HL-60/S4 treated with phorbol 12-myristate 13-acetate at 8.2 ng/mL for 4 days and 3 days (cell line): ENCODE measurements around the gene DLGAP4.

Source experiments
- in situ Hi-C: fragments of 300-500 bp; cut with MboI; formaldehyde crosslinking; loops from 2 replicates; pipeline ENCODE4 v1.15.0; 2022; ENCODE audit warnings: low sequenced_read_pairs

DLGAP4 gene

DNA sequence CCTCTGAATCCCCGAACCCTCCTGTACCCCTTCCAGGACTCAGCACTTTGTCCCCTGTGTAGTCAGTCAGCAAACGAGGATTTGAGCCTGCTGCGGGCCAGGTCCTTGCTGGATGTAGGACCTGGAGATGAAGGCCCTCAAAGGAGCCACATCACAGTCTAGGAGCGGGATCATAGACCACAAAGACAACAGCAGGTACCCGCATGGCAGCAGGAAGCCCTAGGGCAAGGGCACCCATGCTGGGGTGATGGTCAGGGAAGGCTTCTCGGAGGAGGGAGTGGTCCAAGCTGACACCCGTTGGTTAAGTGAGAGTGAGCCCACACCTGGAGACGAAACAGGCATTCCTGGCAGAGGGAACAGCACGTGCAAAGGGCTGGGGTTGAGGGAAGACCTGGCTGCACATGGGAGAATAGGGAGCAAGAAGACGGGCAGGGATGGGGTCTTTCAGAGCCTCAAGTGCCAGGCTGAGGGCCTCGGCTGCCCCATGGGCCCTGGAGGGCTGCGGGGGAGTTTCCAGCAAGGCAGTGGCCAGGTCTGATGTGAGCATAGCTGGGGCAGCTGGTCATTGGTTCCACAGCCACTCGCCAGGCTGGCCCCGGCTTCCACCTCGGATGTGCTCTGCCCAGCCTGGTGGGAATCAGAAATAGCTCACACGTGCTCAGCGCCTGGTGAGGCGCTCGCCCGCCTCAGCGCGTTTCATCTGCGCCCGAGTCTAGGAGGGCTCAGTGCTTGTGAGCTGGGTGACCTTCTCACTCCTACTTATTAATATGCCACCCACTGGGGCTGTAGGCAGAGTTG, 15.0 kb downstream of the DLGAP4 start:
- in situ Hi-C loops: no loop called here

DNA sequence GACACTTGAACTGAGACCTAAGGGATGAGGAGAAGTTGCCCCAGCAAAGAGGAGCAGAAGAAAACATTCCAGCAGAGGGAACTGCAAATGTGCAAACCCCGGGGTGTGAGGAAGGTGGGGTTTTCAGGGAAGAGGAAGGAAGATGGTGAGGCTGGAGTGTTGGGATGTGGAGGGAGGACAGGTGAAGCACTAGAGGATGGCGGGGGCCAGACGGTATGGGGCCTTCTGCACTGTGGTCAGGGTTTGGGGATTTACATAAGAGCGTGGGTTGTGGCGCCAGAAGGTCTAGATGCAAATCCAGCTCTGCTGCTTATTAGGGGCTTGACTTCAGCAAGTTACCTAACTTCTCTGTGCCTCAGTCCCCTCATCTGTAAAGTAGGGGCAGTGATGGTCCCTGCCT, 16.0 kb downstream of the DLGAP4 start:
- in situ Hi-C loops: no loop called here

DNA sequence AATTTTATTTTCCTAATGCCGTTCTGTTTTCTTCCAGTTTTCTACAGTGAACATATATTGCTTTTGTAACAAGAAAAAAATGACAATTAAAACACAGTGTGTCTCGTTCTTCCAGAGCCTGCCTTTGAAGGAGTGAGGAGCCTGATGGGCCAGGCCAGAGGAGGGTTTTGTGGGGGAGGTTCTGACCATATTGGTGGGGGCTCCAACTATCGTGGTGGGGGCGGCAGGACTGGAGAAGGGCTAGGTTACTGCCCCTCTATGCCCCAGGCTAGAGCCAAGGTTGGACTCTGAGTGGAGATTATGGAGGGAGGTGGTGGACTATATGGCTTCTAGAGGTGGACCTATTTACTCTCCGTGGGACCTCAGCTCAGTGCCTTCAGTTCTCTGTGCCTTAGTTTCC, 24.0 kb downstream of the DLGAP4 start:
- in situ Hi-C loops: no loop called here

DNA sequence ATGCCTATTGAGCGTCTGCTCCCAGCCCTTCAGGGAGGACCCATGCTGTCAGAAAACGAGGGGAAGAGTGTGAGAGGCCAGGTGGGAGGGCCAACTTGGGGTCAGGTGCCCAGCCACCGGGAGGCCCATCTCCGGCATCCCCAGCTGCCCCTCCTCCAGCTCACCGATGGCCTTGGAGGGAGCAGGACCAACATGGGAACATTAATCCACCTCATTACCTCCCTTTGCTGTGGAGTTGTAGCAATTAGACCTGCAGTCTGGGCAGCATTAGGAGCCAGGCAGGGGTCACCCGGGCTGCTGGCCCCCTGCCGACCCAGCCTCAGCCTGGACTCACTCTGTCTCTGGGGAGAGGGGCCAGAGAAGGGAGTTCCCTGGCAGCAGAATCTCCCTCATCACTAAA, 25.1 kb downstream of the DLGAP4 start:
- in situ Hi-C loops: no loop called here

DNA sequence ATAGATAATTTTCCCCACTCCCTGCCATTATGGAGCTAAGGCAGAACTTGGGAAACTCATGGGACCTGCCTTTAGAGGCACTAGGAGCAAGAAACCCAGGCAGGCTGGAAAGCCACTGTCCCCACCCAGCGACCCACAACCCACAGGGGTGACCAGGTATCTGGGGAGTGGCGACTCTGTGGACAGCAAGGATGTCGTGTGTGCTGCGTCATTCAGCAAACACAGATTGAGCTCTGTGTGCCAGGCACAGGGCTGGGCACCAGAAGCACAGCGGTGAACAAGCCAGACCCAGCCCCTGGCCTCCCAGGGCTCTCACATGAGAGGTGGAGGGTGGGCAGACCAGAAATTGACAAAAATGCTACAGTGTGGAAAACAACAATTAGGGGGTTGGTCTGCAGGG, 27.7 kb downstream of the DLGAP4 start:
- in situ Hi-C loops: no loop called here

DNA sequence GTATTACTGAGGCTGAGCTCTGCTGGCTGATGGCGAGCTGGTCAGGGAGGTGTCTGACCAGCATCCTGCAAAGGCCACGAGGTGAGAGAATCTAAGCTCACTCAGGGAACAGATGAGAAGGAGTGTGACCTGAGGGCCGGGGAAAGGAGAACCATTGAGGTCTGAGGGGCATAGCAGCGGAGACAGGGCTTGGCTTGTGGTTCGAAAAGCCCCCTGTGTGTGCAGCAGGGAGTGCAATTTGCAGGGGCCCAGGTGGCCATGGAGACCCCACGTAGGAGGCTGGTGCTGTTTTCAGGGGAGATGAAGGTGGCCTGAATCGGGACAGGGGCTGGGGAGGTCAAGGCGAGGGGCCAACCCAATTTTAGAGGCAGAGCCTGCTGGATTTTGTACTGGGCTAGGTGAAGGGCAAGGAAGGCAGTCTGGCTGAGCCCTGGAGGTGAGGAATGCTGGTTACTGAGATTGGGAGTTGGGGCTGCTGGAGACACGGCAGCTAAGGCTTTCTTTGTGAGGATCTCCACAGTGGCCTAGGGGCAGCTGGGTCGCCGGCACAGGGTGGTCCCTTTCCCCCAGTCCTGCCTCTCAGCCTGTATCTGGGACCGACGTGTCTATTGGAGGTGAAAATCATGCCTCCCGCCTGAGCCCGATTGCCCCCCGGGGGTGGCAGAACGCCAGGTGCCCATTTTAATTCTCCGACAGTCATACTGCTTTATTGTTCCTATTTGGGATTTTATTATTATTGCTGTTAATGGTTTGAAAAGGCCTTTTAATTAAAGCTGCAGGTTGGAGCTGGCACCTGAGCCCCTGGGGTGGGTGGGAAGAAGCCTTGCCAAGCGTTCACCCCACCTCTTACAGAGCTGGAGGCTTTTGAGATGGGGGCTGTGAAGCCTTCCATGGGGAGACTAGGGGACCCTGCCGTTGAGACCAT, 28.4 kb downstream of the DLGAP4 start:
- in situ Hi-C loops: no loop called here

DNA sequence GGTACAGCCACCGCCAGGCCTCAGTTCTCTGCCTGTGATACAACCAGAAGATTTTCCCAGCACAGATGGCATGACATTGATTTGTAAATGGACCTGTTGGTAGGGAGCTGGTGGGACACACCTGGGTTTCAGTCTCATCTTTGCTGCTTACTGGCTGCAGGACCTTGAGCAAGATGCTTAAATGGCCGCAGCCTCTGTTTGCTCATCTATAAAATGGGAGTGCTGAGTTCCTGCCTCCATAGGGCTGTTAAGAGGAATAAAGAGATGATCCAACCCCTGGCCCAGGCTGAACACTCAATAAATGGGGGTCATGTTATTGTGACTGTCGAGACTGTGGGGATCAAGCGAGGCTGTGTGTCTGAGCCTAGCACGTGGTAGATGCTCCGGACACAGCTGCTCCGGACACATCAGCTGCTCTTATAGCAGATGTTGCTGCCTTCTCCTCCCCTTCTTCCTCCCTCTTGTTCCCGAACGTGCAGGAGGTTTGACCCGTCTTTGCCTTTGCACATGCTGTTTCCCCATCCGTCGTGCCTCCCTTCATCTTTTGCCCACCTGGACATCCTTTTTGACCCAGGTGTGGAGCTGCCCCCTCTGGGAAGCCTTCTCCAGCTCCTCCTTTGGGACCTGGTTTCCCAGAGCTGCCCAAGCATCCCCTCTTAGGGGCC, 29.2 kb downstream of the DLGAP4 start:
- in situ Hi-C loops: no loop called here

DNA sequence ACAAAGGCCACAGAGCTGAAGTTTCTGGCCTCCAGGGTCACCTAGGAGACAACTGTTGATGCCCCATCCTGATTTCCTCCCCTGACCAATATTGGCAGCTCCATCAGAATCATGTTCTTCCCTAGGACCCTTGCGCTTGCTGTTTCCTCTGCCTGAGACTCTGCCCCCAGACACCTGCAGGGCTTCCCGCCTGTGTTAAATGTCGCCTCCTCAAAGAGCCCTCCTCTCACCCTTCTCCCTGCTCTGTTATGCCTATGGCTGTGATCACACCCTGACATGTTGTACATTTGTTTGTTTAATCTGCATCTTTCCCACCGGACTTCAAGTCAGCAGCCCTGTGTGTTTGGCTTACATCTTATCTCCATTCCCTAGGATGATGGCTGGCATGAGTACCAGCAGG, 30.1 kb downstream of the DLGAP4 start:
- in situ Hi-C loops: no loop called here

DNA sequence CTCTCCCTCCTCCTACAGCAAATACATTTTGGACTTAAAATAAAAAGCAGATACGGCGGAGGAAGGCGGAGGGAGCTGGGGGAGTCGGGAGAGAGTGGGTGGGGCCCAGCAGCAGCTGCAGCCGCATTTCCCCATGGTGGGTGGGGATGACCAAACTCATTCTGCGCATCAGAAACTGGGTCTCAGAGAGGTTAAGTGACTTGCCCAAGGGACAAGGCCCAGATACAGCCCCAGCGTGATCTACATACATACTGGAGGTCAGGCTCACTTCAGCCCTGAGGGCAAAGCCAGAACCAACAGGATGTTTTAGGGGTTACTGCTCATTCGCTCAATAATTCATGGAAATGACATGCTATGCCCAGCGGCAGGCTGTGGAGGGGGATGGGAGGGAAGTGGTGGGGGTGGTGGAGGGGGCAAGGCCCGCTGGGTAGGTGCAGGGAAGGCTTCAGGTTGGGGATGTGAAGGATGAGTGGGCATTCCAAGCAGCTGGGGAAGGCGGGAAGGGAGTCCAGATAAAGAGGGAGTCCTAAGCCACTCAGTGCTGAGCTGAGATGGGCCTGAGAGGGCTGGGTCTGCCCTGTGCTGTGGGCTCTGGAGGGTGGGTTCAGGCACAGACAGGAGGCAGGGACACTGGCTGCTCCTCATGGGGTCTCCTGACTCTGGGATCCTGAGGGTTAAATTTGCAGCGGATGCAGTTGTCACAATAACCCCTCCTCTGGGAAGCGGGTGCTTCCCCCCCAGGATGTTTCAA, 31.0 kb downstream of the DLGAP4 start:
- in situ Hi-C loops: no loop called here

DNA sequence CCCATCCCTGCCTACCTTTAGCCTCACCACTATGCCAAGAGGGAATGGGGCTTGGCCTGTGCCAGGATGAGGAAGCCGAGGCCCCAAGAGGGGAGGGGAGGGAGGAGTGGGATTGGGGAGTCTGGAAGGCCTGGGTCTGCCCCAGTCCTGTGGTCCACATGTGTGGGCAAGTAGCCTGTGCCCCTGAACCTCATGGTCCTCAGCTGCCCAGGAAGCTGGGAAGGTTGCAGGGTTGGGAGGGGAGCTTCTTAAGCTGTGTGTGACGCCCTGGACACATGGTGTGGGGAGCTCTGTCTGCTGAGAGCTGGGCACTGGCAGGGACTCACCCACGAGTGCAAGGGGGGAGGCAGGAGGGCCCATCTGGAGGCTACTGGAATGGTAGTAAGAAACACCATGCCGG, 31.7 kb downstream of the DLGAP4 start:
- in situ Hi-C loops: no loop called here

DNA sequence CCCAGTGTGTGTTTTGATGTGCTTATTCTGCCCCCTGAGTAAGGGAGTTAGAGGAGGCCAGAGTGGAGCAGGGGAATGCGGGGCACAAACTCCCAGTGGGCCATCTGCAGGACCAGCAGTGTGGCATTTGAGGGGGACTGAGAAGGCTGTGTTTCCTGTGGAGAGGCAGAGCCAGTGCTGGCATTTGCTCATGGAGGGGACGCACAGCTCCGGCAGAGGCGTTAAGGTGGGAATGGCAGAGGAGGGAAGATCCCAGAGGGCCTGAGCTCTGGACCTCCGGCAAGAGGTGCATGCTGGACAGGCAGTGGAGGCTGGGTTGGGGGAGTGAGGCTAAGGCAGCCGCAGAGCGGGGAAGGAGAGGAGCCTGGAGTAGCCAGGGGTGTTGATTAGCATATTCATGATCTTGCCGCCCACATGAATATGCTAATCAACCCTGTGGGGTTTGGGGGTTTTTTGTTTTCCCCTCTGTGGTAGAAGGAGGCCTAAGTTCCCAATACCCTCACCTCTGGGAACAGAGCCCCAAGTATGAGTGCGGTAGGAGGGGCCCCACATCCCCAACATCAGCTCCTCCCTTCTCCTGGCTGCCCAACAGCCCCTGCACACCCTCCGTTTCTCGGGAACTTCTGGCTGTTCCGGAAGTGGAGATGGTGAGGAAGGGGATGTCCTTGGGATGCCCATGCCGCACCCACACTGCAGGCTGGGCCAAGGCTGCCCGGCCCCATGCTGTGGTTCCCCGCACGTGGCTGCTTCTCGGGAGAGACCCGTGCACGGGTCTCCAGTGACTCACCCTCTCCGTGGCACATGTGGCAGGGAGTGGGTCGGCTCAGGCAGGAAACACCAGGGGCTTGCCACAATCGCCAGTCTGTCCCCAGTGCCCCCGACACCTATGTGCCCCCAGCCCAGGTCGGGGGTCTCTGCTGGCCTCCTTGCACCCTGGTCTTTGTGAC, 33.8 kb downstream of the DLGAP4 start:
- in situ Hi-C loops: no loop called here

DNA sequence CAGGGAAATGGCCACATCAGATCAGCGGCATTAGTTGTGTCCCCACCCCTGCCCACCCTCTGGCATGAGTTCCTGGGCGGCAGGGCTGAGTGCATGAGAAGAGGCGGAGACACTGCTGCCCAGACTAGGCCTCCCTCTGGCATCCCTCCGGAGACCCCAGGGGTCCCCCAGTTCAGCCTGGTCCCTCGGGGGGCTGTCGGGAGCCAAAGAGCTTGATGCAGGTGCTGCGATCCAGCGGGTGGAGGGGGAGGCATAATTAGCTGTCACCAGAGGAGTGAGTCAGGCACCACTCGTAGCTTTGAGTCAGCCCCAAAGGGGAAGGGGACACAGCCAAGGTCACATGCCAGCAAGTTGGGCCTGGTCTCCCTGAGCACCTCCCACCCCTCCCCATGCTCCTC, 34.5 kb downstream of the DLGAP4 start:
- in situ Hi-C loops: no loop called here

DNA sequence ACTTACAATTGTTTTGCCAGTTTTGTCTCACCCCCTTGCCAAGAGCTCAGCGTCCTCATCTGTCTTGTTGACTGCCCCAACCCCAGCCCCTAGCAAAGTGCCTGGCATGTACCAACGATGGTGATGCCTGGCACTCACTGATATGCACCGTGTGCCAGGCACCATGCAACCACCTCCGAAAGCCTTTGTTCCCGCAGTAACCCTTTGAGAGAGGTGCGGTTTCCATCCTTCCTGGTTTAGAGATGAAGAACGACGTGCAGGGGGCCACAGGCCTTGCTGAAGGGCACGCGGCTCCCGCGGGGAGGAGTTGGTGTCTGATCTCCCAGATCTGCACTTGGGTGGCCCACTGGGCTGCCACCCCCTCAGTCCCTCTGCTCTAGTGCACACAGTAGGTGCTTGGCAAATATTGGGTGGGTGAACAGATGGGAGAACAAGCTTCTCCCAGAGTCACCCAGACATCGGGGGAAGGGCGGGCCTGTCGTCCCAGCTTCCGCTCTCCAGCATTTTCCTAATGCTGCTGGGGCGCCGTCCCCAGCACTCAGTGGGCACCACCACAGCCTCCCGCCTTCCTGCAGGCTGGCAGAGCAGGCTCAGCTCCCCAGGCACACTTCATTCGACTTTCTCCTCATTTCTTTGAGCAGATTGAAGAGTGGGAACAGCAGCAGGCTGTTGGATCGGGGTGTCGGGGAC, 35.3 kb downstream of the DLGAP4 start:
- in situ Hi-C loops: no loop called here

DNA sequence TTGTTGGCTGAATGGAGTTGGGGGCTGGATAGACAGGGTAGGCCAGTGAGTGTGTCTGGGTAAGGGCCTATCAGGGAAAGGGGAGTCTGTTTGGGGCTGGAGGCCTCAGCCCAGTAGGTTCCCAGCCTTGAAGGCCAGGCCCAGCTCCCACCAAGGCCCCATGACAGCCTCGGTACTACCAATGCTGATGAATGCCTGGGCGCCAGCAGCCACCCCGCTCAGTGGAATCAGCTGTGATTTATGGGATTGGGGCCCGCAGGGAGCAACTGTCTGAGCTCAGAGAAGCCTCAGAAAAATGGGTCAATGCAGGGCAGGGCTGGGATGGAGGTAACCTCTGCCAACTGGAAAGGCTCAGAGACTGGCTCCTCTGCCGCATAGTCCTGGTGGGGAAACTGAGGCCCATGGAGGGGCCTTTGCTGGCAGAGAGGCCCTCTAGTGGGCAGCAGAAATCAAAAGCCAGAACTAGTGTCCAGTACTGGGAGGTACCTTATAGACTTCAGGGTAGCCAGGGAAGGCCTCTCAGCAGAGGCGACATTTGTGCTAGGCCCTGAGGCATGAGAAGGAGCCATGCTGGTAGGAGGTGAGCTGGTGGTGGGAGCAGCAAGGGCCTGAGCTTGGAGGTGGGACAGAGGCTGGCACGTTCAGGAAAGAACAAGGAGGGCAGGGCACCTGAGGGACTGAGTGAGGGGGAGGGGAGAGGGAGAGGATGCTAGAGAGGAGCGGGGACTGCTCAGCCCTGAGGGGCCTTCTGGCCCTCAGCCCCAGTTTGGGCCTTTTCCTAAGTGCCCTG, 36.4 kb downstream of the DLGAP4 start:
- in situ Hi-C loops: no loop called here

DNA sequence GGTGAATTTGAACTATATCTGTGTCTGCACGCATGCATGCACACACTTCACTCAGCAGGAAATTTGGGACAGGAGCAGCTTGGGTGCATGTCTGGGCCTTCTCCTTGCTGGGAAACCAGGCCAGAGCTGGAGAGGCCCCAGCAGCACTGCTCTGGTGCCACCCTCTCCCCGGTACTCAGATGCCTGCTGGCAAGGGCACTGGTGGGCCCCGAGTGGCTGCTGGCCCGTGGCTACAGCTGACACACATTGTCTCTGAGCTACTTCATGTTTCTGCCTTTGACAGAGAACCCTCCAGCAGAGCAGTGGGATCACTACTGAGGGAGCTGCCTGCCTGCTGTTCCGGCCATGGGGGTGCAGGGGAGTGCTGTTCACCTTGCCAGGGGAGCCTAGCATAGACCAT, 37.5 kb downstream of the DLGAP4 start:
- in situ Hi-C loops: no loop called here

DNA sequence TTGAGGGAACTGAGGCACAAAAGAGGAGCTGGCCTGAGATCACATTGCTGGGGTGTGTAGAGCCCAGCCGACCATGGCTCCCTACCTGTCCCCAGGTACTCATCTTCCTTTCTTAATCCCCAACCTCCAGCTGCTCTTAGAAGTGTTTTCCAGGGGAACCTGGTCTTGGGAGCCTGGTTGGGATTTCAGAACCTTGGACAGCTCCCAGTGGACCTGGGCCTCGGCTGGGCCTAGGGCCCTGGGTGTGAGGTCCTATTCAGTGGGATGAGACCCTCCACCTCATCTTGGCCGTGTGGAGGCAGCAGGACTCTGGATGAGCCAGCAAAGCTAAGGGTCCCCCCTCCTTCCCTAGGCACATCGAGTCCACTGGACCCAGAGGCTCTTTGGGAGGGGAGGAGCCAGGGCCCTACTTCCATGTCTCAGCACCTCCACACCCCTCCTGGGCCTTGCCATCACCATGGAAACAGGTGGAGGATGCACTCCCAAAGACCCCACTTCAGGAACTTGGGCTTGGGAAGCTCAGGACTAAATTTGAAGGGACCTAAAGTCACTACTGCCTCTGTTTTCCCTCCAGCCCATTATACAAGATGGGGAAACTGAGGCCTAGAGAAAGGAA, 38.5 kb downstream of the DLGAP4 start:
- in situ Hi-C loops: no loop called here

DNA sequence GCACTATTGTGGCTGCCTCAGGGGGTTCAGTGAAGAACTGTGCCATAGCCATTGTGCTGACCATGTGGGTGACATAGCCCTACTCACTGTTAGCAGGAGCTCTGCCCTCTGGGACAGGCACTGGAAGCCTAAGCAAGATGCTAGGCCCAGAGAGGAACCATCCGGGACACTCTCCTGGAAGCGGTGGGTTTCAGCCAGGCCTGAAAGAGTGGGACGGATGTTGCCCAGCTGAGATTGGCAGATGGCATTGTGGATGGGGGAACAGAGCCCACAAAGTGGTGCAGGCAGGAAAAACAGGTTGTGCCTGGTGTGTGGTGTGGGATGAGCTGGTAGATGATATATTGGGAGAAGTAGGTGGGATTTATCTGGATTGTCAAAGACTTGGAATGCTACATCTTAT, 40.1 kb downstream of the DLGAP4 start:
- in situ Hi-C loops: no loop called here
